ENCODE measurements around the gene EPB41L3.

EPB41L3 gene

DNA sequence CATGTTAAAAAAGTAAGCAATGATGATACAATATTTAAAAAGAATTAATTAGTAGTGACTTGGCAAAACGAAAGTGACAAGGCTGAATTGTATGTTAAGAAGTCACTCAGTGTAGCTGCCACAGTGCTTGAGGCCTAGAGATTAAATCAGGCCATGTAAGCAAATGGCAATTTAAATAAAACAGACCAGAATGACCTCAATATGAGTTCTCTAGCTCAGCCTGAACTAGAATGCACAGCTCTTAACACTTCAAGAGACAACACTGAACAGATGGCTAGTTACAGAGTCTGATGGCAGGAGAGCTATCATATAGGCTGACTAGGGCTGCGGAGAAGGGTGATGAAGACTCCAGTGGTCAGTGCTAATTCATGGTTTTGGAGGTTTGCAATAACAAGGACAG is 130.3 kb downstream of the EPB41L3 start:
- DNase-seq (ENCODE audit: low read depth): no peak

DNA sequence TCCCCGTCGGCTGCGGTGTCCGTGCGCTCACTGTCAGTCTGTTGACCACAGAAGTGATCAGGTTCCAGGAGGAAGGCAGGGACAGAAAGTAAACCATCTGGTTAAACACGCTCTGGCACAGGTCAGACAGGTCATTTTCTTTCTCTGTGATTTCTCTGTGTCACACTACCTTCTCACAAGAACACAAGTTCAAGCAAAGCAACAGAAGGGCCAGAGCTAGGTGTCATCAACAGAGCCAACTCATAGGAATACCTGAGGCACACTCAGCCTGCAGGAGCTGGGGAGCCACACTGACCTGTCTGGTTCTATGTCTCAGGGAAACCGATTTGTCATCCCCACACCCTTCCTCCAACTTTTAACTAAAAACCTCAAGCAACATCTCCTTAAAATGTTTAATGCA is 133.2 kb downstream of the EPB41L3 start:
- no peak for DNase-seq (ENCODE audit: low read depth)

DNA sequence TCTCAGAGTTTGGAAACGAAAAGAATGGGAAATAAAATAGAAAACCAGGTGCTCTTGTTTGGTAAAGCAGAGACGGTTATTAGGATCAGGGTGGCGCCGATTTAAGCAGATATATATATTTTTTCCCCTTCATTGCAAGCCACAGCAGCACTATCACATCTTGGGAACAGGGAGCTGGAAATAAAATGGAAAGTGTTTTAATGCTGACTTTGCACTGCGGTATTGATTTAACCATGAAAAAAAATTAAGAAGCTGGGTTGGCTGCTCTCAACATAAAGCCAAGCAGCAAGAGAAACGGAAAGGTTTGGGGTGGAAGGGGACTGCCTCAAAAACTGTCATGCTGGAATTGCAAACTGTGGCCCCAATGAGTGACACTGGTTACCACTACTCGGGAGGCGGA is 145.5 kb downstream of the EPB41L3 start:
- no peak for DNase-seq (ENCODE audit: low read depth)

DNA sequence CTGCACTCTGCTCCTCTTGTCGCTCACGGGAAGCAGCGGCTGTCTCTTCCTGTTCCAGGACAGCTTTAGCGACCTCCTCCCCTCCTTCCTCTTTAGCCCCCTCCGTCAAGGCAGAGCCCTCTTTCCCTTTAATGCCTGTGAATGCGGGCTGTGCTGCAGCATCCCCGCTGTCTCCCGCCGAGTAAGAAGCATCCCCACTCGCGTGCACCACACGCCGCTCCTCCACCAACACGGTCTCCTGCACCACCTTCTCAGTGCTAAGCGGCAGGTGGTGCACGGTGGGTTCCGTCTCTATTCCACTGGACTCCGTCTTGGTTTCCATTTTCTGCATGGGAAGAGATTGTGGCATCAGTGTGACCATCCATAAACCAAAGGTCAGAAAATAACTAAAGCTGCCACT is 146.7 kb downstream of the EPB41L3 start:
- no peak for DNase-seq (ENCODE audit: low read depth)

DNA sequence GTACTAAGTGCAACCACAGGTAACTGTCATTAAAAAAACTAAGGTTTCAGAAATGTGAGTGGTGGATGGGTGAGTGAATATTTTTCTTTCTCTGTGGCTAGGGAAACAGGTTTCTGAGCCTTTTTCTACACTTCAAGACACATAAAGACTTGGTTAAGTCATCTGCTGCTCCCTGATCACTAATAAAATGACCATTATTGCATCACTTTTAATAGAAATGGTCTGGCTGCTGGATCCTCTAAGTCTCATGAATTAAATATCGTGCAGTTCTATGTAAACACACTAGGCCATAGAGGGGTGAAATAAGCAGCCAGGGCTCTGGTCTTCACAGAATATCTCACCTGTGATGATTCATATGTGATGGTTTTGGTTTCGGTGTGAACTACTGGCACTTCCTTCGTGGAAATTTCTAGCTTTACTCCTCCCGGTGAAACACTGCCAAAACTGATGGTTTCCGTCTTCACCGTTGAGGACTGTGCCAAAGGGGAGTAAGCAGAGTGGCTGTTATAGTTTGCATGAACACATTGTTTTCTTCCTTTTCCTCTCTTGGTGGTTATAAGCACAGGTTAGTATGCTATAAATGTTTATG is 147.8 kb downstream of the EPB41L3 start:
- DNase-seq (ENCODE audit: low read depth): no peak

DNA sequence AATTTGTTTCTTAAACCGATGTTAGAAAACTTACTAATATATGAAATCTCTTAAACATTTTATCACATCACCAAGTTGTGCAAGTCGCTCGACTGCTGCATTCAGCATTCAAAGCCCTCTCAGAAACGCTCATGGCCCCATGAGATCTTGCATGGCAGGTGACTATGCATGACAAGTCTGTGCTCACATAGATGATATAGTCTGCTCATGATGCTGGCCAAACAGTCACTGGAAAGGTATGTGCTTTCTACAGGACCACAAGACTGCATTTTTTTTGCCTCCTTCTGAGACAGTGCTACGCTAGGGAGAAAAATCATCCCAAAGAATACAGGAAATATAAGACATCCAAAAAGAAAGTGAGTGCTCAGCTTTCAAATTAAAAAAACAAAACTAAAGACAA is 150.0 kb downstream of the EPB41L3 start:
- no peak for DNase-seq (ENCODE audit: low read depth)

DNA sequence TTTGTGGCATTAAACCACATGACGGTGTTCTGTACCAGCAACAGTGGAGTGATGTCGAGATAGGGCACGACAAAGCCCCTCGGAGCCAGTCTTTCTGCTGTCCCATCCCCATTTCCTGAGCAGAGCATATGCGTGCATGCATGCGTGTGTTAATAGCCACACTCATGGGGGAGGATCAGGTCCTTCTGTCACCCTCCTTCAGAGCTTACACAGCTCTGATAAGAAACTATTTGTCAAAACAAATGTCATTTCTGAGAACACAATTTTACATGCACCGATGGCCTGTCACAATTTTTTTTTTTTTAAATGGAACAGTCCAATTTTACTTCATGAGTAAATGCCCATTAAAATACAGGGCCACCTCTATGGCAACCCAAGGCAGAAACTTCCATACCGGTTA is 152.4 kb downstream of the EPB41L3 start:
- DNase-seq (ENCODE audit: low read depth): no peak

DNA sequence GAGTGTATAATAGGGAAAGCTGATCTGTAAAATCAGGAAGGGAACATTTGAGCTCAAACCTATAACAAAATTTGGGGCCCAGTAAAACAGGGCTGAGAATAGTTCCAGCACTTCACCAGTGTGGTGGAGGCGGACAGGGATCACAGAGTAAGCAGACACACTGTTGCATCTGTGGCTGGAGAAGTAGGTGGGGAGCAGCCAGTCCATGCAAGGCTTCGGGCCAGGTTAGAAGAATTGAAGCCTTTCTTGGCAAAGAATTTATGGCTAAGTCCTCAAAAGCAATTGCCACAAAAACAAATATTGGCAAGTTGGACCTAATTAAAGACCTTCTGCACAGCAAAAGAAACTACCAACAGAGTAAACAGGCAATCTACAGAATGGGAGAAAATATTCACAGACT is 154.4 kb downstream of the EPB41L3 start:
- no peak for DNase-seq (ENCODE audit: low read depth)

DNA sequence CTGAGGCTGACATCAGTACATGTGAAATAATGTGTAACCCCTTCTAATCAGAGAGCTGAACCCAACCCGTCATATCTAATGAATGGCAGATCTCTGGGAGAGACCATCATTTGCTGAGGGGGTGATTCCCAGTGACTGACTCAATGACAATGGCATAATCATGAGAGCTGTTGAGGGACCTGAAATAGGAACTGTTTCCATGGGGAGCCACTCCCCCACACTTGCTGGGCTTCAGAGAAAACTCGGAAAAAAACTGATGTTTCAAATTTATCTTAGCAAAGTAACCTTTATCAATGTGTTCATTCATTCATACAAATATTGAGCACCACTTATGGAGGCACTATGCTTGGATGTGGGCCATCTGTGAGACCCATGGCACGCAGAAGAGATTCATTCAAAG is 154.9 kb downstream of the EPB41L3 start:
- no peak for DNase-seq (ENCODE audit: low read depth)

DNA sequence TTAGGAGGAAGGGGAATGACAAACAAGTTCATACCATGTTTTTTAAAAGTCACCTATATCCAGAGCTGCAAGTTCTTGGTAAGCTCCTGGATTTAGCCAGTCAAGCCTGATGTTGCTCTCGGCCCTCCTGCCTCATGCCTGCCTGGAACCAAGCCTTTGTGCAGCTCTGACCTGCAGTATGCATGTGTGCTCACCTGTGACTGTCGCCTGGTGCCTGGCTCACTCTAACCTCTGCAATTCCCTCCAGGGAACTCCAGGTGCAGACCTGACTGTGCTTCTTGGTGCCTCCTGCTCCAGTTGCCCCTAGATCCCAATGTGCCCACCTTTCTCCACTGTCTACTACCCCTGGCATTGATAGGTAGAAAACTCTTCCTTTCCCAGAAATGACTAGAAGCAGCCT is 163.2 kb downstream of the EPB41L3 start:
- DNase-seq (ENCODE audit: low read depth): no peak

DNA sequence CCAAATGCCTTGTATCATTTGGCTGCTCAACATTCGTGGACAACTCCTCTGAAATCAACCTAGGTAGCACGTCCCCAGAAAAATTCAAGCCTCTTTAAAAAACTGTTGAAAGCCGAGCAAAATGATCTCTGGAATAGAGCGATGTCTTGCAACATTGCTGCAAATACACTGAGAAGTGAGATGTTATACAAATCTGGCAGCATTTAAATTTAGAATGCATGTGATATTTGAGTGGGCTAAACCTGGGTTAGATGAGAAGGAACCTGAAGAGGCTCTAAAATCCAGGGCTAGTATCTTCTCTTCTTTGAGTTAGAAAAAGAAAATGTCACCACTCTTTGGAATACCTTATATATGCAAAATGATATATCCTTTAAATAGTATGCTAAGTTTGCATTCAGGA is 166.8 kb downstream of the EPB41L3 start:
- DNase-seq (ENCODE audit: low read depth): no peak

DNA sequence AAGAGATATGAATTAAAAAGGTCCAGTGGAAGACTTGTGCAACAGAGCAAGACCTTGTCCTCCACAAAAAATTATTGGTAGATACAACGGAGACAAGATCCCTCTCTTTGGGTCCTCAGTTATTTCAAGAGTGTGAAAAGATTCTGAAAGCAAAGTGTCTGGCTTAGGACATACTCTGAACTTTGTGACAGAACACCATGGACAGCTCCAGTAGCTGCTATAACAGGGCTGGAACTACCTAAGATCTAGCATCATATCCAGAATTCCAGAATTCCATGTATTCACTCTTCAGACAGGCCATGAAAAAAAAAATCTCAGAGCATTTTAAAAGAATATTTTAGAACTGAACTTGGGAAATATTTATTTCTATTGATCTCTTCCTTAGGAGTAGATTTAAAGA is 173.5 kb downstream of the EPB41L3 start:
- no peak for DNase-seq (ENCODE audit: low read depth)

DNA sequence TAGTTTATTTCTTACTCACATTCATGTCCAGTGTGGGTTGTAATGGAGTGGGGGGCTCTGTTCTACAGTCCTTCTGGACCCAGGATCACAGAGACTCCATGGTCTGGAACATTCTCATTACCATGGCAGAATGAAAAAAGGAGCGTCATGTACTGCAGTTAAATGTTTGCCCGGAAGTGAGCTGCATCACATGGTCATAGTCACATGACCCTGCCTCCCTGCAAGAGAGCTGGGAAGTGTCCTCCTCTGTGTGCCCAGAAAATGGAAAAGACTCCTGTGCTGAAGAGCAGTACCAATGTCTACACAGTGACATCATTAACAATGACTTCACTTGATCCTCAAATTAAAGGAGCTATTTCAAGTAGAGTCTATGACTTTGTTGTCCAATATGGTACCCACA is 174.3 kb downstream of the EPB41L3 start:
- no peak for DNase-seq (ENCODE audit: low read depth)

DNA sequence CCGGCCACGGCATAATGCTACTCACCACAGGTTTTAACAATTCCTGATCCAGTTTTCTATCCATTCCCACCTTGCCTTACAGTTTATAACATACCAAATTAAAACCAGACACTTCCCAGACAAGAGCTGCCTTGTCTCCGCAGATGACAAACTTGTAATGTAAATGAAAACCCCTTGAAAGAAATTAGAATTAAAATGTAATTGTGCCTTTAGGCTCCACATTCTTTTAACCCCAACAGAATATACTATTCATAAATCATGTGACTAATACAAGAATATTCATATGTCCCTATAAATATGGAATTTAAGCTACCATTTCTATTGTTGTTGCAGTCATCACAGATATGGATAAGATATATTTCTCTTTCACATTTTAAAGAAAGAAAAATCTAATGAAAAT is 178.4 kb downstream of the EPB41L3 start:
- DNase-seq (ENCODE audit: low read depth): no peak

DNA sequence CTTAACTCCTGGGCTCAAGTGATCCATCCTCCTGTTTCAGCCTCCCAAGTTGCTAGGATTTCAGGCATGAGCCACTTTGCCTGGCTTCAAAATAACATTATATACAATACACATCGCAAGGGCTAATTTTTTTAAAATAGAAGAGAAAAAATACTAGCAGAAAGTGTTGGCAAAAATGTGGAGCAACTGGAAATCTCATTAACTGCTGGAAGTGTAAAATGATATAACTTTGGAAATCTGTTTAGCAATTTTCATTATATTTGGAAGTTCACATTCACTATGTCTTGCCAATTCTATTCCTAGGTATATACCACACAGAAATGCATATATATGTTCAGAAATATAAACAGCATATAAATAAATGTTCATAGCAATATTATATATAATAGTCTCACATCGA is 193.2 kb downstream of the EPB41L3 start:
- no peak for DNase-seq (ENCODE audit: low read depth)
